ENCODE measurements around the gene ATIC. TPM values are rescaled to one million over a fixed set of nuclear protein-coding genes. Genes with fewer than 3 reads are reported as not detected.
A peak's percentile ranks its signal among the peaks of the same experiment; 100 is the strongest.

ATIC gene
- total RNA-seq, 4 donors from 2014 or later: 20.5 to 57.6 (median 29.8) TPM

DNA sequence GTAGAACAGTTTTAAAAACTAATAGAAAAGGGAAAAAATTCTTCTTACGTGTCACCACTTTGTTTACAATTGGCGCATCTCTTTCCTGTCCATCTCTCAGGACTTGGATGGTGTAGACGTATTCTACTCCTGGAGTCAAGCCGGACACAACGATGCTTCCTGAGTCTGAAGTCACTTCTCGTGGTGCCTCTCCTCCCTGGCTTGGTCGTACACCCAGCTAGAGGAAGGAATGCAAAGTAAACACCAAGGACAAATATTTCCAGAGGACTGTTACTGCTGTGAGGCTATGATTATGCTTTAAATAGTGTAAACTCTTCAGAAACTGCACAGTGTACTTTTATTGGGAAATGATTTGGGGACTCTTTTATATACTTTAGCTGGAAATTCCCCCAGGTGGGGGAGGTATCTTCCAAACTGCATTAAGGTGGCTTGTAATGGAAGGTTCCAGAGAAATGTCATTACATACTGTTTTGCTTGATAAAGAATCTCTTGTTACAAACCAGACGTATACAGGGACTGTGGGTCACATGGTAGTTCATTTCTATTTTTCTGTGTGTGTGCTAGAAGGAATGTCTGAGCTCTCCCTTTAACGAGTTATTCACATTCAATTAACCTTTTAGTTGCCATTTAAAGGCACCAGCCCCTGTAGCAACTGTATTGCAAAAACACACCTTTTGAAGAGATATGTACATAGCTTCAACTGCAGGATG, 85.9 kb downstream of the ATIC start:
- Histone ChIP-seq H3K36me3 (no peaks in the 10 kb centered on the region), H3K4me3 (no peak overlapping the region), H3K4me1 (no peaks in the 10 kb centered on the region), H3K27ac (peak overlapping the region in 1 of 2 donors; percentile 38), H3K27me3 (no peaks in the 10 kb centered on the region), H3K9me3 (no peaks in the 10 kb centered on the region)
- TF ChIP-seq, protein P1, sequence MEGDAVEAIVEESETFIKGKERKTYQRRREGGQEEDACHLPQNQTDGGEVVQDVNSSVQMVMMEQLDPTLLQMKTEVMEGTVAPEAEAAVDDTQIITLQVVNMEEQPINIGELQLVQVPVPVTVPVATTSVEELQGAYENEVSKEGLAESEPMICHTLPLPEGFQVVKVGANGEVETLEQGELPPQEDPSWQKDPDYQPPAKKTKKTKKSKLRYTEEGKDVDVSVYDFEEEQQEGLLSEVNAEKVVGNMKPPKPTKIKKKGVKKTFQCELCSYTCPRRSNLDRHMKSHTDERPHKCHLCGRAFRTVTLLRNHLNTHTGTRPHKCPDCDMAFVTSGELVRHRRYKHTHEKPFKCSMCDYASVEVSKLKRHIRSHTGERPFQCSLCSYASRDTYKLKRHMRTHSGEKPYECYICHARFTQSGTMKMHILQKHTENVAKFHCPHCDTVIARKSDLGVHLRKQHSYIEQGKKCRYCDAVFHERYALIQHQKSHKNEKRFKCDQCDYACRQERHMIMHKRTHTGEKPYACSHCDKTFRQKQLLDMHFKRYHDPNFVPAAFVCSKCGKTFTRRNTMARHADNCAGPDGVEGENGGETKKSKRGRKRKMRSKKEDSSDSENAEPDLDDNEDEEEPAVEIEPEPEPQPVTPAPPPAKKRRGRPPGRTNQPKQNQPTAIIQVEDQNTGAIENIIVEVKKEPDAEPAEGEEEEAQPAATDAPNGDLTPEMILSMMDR (IDR thresholded peaks at IDR 0.05): no peak
- no peak for TF ChIP-seq POLR2A (IDR thresholded peaks at IDR 0.05)
- DNase-seq: no peak
- intact Hi-C loops (cut with DNase I; ENCODE audit: low total_unique reads): no loop called here

DNA sequence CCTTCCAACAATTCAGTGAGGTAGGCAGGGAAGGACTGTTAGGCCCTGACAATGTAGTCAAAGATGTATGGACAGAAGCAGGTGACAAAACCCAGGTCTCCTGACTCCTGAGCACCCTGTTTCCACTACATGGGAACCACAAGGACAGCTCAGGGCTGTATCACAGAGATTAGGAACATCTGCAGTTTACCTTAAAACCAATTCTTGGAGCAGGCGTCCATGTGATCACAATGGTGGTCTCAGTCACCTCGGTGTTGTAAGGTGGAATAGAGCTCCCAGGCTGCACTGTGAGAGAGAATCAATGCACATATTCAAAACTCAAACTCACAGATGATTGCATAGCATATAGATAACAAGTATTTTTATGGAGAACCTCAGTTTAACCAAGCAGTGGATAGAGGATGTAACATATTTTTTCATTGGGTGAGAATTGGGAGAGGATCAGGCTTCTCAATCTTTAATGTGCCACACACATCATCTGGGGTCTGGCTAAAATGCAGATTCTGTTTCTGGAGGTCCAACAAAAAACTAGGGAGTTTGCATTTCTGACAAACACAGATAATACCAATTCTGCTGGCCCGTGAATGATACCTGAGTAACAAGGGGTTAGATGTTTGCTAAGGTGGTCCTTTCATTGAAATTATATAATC, 87.3 kb downstream of the ATIC start:
- TF ChIP-seq POLR2A (IDR thresholded peaks at IDR 0.05): no peak
- TF ChIP-seq, protein P1 (IDR thresholded peaks at IDR 0.05): no peak

More for the DNA sequence above, 87.3 kb downstream of the ATIC start:
- Histone ChIP-seq H3K9me3 (no peaks in the 10 kb centered on the region), H3K4me3 (no peak overlapping the region), H3K27me3 (no peaks in the 10 kb centered on the region), H3K27ac (no peak overlapping the region), H3K4me1 (no peaks in the 10 kb centered on the region), H3K36me3 (no peaks in the 10 kb centered on the region)
- DNase-seq: no peak
- intact Hi-C loops (cut with DNase I; ENCODE audit: low total_unique reads): no loop called here

Other genes with a start within 250 kb of the ATIC start
- gene ABCA12, start 173.4 kb upstream of the ATIC start, total RNA-seq: under 1 TPM in 1 of 4 donors, not detected in 3; 0.14 TPM
- 1,000 to 10,000 TPM in 1 of 4 donors, 100 to 1,000 TPM in 3; 218 to 1,074 (median 261) TPM for gene FN1, start 124.0 kb downstream of the ATIC start, total RNA-seq

Data from uterus (tissue), 4 donors.